GM12872 (cell line): Measurements from ENCODE around the gene PTPRJ.

ENCODE experiments used
- TF ChIP-seq, protein P1 (sequence below): IDR thresholded peaks from 3 replicates; pipeline ENCODE4 v1.5.1; 2011; ENCODE audit warnings: low read depth, mild to moderate bottlenecking, low read length, moderate library complexity; ENCODE audit not compliant: insufficient read depth

Gene PTPRJ

DNA sequence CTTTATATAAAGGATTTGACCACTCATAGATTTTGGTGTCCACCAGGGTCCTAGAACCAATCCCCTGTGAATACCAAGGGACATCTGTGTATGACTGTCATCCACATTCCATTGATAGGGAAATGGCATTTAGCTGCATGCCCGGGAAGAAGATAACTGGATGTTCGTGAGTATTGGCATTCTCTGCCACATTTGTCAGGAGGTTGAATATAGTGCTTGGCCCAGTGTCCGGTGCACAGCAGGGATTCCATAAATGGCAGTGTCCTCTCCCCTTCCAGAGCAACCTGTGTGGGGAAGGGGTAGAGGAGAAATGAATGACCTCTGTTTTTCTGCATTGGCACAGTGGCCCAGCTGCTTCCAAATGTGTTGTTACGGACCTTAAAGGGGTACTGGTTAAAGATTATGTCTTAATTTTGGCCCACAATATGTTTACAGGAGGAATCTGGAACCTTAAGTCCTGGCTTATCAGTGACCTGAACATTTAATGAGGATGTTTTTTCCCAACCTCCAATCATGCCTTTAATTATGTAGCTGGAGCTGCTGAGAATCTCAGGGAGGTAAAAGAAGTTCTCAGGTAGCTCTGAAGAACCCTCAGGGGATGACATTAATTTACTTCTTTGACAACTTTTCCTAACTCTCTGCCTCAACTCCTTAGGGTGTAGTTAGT lies 202.6 kb downstream of the PTPRJ start:
- TF ChIP-seq, protein P1, sequence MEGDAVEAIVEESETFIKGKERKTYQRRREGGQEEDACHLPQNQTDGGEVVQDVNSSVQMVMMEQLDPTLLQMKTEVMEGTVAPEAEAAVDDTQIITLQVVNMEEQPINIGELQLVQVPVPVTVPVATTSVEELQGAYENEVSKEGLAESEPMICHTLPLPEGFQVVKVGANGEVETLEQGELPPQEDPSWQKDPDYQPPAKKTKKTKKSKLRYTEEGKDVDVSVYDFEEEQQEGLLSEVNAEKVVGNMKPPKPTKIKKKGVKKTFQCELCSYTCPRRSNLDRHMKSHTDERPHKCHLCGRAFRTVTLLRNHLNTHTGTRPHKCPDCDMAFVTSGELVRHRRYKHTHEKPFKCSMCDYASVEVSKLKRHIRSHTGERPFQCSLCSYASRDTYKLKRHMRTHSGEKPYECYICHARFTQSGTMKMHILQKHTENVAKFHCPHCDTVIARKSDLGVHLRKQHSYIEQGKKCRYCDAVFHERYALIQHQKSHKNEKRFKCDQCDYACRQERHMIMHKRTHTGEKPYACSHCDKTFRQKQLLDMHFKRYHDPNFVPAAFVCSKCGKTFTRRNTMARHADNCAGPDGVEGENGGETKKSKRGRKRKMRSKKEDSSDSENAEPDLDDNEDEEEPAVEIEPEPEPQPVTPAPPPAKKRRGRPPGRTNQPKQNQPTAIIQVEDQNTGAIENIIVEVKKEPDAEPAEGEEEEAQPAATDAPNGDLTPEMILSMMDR = no peak

DNA sequence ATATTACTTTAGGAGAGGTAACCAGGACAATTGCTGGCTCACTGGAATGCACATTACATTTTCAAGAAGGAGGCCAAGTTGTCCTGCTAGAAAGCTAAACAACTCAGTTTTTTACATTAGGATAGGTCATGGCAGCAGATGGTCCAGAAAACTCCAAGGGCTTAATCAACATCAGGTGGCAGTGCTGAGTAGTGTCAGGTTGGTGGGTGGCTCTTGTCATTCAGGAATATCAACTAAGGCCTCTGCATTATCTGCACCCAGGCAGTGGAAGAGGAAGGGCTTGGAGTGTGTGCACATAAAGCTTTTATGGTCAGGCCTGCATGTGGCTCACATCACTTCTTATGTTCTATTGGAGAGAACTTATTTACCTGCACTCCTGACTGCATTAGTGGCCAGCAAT lies 204.1 kb downstream of the PTPRJ start:
- TF ChIP-seq, protein P1 = no peak

DNA sequence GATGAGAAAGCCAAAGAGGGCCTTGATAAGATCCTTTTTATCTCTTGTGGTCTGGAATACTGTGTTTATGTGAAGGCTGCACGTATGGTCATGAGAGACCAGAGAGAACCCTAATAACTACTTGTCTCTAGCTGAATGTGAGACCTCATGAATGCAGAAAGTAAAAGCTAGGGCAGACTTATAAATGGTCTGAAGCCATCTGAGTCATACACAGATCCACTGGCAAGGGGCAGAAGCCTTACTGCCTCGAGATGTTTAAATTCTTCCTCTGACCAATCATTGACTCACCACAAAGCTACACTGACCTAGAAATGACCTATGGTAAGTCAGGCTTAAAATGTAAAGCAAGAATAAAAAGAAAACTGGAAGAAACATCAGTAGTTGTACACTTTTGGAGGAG lies 213.5 kb downstream of the PTPRJ start:
- TF ChIP-seq, protein P1 = no peak

DNA sequence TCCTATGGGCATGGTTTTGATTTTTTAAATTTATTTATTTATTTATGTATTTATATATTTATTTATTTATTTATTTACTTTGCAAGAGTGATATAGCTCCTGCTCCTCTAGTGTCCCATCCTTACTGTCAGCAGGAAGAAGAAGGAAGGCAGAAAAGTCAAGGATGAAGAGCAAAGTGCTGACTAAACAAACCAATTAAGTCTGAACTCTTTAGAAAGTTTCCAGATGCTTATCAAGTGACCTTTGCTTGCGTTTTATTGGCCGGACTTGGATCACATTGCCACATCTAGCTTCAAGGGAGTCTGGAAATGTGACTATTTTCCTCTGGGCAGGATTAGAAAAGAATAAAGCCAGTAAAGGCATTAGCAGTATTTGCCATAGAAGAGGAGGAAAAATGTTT lies 227.5 kb downstream of the PTPRJ start:
- TF ChIP-seq, protein P1 = no peak

DNA sequence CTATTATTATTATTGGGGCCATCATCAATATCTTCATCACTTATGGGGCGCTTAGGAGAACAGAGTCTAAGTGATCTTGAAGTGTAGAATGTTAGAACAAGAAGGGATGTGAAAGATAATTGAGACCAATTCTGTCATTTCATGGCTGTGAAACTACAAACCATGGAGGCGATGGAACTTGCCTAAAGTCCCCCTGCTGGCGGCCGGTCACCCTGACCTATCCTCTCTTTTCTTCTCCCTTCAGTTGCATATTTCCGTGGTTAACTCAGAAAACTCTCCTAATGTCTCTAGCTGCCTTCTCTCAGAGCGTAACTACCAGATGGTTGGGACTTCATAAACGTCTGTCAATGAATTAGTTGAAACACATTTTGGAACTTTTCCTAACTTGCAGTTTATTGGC lies 229.7 kb downstream of the PTPRJ start:
- TF ChIP-seq, protein P1 = no peak

DNA sequence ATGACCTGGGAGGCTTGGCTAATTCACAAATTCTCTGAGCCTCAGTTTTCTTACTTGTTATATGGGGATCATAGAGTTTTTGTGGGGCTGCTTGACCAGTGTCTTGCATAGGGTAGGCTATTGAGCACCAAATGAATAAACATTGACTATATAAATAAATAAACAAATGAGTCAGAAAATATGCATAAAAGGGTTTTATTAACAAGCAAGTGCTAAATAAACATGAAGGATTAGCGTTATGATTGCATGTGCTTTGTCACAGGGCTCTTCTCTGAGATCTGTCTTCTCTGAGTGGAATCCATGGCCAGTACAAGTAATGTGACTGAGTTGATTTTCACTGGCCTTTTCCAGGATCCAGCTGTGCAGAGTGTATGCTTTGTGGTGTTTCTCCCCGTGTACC lies 236.2 kb downstream of the PTPRJ start, which contains the start of gene OR4B1:
Gene OR4B1, plus strand, starts transcription at position 301 of the 400 bp plus-strand sequence. Its CDS starts 0 bp downstream, at position 301.
- TF ChIP-seq, protein P1 = no peak
